ENCODE data around the gene PCSK5.

PCSK5 gene

DNA sequence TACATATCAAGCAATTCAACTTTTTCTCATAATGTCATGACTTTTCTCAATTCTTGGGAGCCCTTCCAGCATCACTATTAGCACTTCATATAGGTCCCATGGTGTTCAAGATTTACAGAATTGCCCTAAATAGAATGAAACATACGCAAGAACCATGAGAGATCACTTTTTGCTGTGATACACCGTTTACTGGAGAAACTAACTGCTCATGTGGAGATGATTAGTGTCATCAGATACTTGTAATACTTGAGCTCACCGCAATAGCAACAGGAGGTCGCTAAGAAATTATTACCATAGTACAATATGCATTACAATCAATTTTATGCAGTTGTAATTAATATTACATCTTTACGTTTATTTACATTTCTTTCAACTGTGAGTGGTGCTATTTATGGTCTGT lies 4.8 kb upstream of the PCSK5 start:
- no peak for DNase-seq (ENCODE audit: low read depth)
- no peak for TF ChIP-seq CTCF (IDR thresholded peaks at IDR 0.05; ENCODE audit: insufficient read depth, low read depth, low read length, missing control alignments)
- no peak overlapping the region for H3K4me3 ChIP-seq (ENCODE audit: low read length)

DNA sequence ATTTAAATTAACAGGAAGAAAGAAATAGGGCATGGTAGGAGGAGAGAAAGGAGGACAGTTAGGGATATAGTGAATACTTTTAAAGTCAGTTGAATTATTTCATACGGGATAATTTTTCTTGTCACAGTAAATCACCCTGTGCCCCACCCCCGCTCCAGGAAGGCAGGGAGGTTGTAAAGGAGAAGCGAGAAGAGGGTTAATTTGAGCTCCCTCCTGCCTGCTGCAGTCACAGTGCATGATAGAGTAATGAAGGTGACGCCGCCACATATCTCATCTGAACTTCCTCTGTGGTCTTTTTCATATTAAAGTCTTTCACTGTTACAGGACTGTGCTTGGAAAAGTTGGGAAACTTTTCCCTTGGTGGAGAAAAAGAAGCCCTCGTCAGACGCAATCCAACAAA lies 896 bp upstream of the PCSK5 start:
- peak overlapping the region; percentile 75 for H3K4me3 ChIP-seq (ENCODE audit: low read length)
- no peak for DNase-seq (ENCODE audit: low read depth)
- TF ChIP-seq CTCF (IDR thresholded peaks at IDR 0.05; ENCODE audit: insufficient read depth, low read depth, low read length, missing control alignments): no peak

DNA sequence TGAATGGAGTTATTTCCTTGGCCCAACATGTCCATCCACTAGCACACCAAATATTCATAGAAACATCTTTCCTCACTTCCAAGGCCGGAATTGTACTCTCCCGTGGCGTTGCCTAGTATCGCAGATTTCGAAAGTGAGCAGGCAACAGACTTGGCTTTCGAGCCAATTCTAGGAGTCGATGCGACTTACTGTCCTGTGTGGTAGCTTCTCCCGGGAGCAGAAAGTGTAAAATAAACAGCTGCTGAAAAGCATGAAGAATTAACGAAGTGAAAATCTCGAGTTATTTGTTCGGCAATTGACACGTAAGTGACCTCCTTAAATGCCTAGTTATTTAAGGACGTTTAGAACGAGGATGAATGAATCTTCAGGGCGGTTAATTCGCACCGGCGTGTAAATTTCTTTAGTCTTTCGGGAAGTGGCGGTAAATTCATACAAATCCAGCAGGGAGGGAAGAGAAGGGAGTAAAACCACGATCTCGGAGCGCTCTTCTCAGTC lies 449 bp upstream of the PCSK5 start:
- TF ChIP-seq CTCF (IDR thresholded peaks at IDR 0.05; ENCODE audit: insufficient read depth, low read depth, low read length, missing control alignments): no peak
- H3K4me3 ChIP-seq (ENCODE audit: low read length): peak overlapping the region; percentile 75
- peak; percentile 67 for DNase-seq (ENCODE audit: low read depth)

- no peak for TF ChIP-seq CTCF (IDR thresholded peaks at IDR 0.05; ENCODE audit: insufficient read depth, low read depth, low read length, missing control alignments)
- H3K4me3 ChIP-seq (ENCODE audit: low read length): peak overlapping the region; percentile 75
- peak; percentile 38 for DNase-seq (ENCODE audit: low read depth)
Observed at GRCh38 chr9:75891277-75891741, 836 bp downstream of the PCSK5 start.

DNA sequence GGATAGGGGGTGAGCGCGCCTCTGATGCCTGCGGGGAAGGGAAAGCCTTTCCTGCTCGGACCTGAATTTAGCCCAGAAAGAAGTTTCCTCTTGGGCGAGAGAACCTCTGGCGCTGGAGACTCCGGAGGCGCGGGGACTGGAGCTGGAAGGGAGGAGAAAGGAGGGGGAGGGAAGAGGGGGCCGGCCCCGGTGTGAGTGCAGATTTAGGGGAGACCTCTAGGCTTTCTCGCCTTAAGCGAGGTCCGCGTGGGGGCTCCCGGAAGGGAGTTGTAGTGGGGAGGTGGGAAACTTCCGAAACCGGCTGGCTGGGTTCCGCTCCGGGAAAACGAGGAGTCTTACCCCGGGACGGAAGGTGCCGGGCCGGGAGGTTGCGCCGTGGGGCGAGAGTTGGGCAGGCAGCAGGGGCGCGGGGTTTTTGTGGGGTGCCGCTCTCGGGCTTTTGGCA lies 1.3 kb downstream of the PCSK5 start:
- peak; percentile 27 for DNase-seq (ENCODE audit: low read depth)
- peak overlapping the region; percentile 75 for H3K4me3 ChIP-seq (ENCODE audit: low read length)
- no peak for TF ChIP-seq CTCF (IDR thresholded peaks at IDR 0.05; ENCODE audit: insufficient read depth, low read depth, low read length, missing control alignments)

DNA sequence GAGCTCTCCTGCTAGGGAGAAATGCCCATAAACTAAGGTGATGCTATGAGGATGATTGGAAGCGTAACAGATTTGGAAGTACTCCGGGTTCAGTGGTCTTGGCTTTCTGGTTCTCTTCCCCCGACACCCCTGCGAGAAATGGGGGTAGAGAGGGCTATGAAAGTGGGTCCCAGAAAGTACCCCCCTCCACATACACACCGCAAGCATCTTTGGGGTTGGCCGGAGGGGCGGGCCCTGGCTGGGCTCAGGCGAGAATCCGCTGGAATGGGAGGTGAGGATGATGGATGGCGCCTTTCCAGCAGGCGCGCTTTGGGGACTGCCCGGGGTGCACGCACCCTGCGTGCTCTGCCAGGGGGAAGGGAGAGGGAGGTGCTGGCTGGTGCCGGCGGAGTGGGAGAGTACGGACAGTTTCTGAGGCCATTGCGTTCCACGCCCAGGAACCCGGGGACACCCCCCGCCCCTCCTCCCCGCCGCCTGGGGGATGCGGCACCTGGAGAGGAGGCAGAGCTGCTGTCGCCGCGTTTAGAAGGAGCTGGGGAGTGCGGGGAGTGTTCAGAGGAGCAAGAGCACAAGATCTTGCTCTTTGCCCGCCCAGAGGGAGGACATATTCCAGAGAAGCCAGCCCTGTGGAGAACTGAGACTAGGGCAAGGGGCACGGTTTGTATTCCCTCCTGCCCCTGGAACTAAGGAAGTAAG lies 1.9 kb downstream of the PCSK5 start:
- DNase-seq (ENCODE audit: low read depth): peak; percentile 15
- peak overlapping the region; percentile 75 for H3K4me3 ChIP-seq (ENCODE audit: low read length)
- no peak for TF ChIP-seq CTCF (IDR thresholded peaks at IDR 0.05; ENCODE audit: insufficient read depth, low read depth, low read length, missing control alignments)

DNA sequence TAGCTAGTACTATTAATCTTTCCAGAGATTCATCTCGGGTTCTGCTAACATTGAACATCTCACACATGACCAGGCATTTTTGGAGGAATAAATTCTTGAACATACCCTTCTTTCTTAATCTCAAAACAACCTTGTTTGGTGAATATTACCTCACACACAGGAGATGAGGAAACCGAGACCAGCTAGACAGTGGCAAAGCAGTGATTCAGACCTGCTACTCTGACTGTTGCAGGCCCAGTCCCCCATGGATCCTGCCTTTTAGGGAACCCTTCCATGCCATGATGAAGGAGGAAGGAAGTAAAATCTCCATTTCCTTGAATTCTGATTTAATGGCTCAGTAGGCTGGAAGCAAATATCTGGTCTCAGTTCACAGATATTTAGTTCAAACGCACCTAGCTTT lies 2.6 kb downstream of the PCSK5 start:
- no peak for TF ChIP-seq CTCF (IDR thresholded peaks at IDR 0.05; ENCODE audit: insufficient read depth, low read depth, low read length, missing control alignments)
- DNase-seq (ENCODE audit: low read depth): peak; percentile 59
- H3K4me3 ChIP-seq (ENCODE audit: low read length): no peak overlapping the region

All from epithelial cell of esophagus (primary cell).